ENCODE data around the gene MKRN1. TPM values are rescaled to one million over a fixed set of nuclear protein-coding genes. Genes with fewer than 3 reads are reported as not detected.

Gene MKRN1
- total and polyA plus RNA-seq, 8 donors, result 78.1 to 121 (median 102) TPM

DNA sequence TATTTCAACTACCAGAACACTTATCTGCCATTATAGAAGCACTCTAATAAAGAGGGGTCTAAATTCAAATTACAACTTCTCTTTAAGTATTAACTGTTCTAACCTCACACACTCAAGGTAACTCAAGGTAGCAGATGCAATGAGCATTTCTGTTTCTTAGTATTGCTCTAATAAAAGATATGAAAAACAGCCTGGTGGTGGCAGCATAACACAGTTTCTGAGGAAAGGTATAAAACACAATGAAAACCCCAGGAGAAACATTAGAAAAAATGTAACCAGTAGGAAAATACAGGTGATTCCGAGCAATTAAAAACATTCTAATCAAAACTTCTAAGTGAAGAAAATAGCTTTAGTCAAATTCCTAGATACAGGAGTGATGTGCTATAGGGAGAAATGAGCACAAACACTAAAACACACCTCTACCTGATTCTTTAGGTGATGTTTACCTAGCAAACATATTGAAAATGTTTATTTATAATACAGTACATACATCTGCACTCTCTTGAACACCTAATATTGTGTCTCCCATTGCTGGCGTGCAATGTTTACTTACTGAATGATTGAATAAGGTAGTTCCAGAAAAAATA, 3.5 kb downstream of the MKRN1 start:
- intact Hi-C loops (cut with DNase I), result no loop called here
- peaks cover 5 to 42% of the 10 kb centered on the region in 2 donors for H3K4me1 ChIP-seq
- H3K9me3 ChIP-seq, result no peaks in the 10 kb centered on the region
- H3K27ac ChIP-seq, result no peak overlapping the region
- DNase-seq (peak in 2 of 4 donors; percentile 7 to 51), ATAC-seq (no peak)
- H3K36me3 ChIP-seq, result peaks cover 0 to 11% of the 10 kb centered on the region in 2 donors
- TF ChIP-seq, protein P1, sequence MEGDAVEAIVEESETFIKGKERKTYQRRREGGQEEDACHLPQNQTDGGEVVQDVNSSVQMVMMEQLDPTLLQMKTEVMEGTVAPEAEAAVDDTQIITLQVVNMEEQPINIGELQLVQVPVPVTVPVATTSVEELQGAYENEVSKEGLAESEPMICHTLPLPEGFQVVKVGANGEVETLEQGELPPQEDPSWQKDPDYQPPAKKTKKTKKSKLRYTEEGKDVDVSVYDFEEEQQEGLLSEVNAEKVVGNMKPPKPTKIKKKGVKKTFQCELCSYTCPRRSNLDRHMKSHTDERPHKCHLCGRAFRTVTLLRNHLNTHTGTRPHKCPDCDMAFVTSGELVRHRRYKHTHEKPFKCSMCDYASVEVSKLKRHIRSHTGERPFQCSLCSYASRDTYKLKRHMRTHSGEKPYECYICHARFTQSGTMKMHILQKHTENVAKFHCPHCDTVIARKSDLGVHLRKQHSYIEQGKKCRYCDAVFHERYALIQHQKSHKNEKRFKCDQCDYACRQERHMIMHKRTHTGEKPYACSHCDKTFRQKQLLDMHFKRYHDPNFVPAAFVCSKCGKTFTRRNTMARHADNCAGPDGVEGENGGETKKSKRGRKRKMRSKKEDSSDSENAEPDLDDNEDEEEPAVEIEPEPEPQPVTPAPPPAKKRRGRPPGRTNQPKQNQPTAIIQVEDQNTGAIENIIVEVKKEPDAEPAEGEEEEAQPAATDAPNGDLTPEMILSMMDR (IDR thresholded peaks at IDR 0.05), result peak; percentile 31 to 48
- no peak overlapping the region for H3K4me3 ChIP-seq
- no peaks in the 10 kb centered on the region for H3K27me3 ChIP-seq

- Histone ChIP-seq H3K4me3 (no peak overlapping the region), H3K36me3 (peaks cover 0 to 97% of the 10 kb centered on the region in 2 donors), H3K27ac (no peak overlapping the region), H3K9me3 (no peaks in the 10 kb centered on the region), H3K27me3 (no peaks in the 10 kb centered on the region), H3K4me1 (no peaks in the 10 kb centered on the region)
- intact Hi-C loops (cut with DNase I), result no loop called here
- TF ChIP-seq, protein P1 (IDR thresholded peaks at IDR 0.05), result no peak
- DNase-seq, result no peak
- ATAC-seq, result no peak
Measured at GRCh38 chr7:140463111-140463510, 16.2 kb downstream of the MKRN1 start.

DNA sequence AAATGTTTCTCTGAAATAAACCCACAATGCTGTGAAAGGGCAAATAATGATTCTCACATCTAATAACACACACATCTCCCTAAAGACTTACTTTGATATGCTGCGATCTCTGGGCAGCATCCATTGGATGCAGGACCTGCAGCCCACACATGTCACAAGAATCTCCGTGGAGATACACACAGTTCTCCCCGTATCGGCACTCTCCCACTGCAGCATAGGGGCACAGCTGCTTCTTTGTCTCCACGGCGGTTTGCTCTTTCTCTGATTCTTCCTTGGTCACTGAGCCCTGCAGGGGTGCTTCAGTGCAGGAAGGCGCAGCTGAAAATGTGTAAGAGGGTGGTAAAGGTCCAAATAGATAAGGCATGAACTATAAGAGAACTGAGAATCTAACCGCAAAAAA, 20.4 kb downstream of the MKRN1 start:
- Histone ChIP-seq H3K27me3 (no peaks in the 10 kb centered on the region), H3K4me3 (no peak overlapping the region), H3K27ac (no peak overlapping the region), H3K9me3 (no peaks in the 10 kb centered on the region), H3K36me3 (peaks cover 9 to 97% of the 10 kb centered on the region in 2 donors), H3K4me1 (peaks cover 0 to 6% of the 10 kb centered on the region in 2 donors)
- intact Hi-C loops (cut with DNase I), result no loop called here
- DNase-seq (no peak), ATAC-seq (no peak)
- TF ChIP-seq, protein P1 (IDR thresholded peaks at IDR 0.05), result no peak

DNA sequence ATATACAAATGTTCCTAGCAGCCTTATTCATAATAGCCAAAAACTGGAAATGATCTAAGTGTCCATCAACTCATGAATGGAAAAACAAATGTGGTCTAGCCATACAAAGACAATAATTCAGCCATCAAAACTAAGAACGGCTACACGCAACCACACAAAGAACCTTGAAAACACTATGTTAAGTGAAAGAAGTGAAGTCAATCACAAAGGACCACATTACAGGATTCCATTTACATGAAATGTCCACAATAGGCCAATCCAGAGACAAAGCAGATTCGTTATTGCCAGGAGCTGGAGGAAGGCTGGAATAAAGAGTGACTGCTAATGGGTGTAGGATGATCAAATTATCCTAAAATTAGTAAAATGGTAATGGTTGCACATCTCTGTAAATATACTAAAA, 21.1 kb downstream of the MKRN1 start:
- H3K27me3 ChIP-seq, result no peaks in the 10 kb centered on the region
- ATAC-seq, result no peak
- peaks cover 9 to 97% of the 10 kb centered on the region in 2 donors for H3K36me3 ChIP-seq
- no peak for DNase-seq
- TF ChIP-seq, protein P1 (IDR thresholded peaks at IDR 0.05), result no peak
- H3K9me3 ChIP-seq, result no peaks in the 10 kb centered on the region
- no peak overlapping the region for H3K4me3 ChIP-seq
- H3K27ac ChIP-seq, result no peak overlapping the region
- H3K4me1 ChIP-seq, result peaks cover 0 to 6% of the 10 kb centered on the region in 2 donors
- intact Hi-C loops (cut with DNase I), result no loop called here

- H3K36me3 ChIP-seq, result peaks cover 9 to 97% of the 10 kb centered on the region in 2 donors
- H3K9me3 ChIP-seq, result no peaks in the 10 kb centered on the region
- DNase-seq (no peak), ATAC-seq (peak; percentile 82)
- H3K4me1 ChIP-seq, result peaks cover 0 to 6% of the 10 kb centered on the region in 2 donors
- intact Hi-C loops (cut with DNase I), result no loop called here
- H3K27ac ChIP-seq, result no peak overlapping the region
- TF ChIP-seq, protein P1 (IDR thresholded peaks at IDR 0.05), result no peak
- H3K4me3 ChIP-seq, result no peak overlapping the region
- no peaks in the 10 kb centered on the region for H3K27me3 ChIP-seq
Measured at GRCh38 chr7:140456551-140457051, 22.7 kb downstream of the MKRN1 start.

Measured in left lung (tissue), 10 donors.